ENCODE results near the gene UBE2Q1.

GRCh38 chr1:154541231-154541630 lies 17.2 kb downstream of the UBE2Q1 start:
- no peak for TF ChIP-seq ESRRA (CRISPR knock-in tag; IDR thresholded peaks at IDR 0.05; ENCODE audit: borderline replicate concordance)
- no peak for TF ChIP-seq CTCF (IDR thresholded peaks at IDR 0.05)
- no peak for TF ChIP-seq MXD4 (CRISPR knock-in tag; IDR thresholded peaks at IDR 0.05; ENCODE audit: borderline replicate concordance)
- TF ChIP-seq MAX (CRISPR knock-in tag; IDR thresholded peaks at IDR 0.05) = no peak
- no peak for TF ChIP-seq JUN (CRISPR knock-in tag; IDR thresholded peaks at IDR 0.05)
- no peak for TF ChIP-seq TEAD4 (CRISPR knock-in tag; IDR thresholded peaks at IDR 0.05)
- TF ChIP-seq SP1 (CRISPR knock-in tag; conservative IDR thresholded peaks at IDR 0.05) = no peak
- TF ChIP-seq TEAD1 (CRISPR knock-in tag; IDR thresholded peaks at IDR 0.05) = no peak
- no peak for TF ChIP-seq ATF3 (CRISPR knock-in tag; conservative IDR thresholded peaks at IDR 0.05)
- TF ChIP-seq CREM (CRISPR knock-in tag; IDR thresholded peaks at IDR 0.05) = no peak
- no peak for TF ChIP-seq STAT6 (CRISPR knock-in tag; conservative IDR thresholded peaks at IDR 0.05; ENCODE audit: low read depth)
- no peak for TF ChIP-seq CBFB (CRISPR knock-in tag; IDR thresholded peaks at IDR 0.05; ENCODE audit: low read depth)

Measured in WTC11 (cell line).